Measurements from ENCODE around the gene ARID5B.

DNA sequence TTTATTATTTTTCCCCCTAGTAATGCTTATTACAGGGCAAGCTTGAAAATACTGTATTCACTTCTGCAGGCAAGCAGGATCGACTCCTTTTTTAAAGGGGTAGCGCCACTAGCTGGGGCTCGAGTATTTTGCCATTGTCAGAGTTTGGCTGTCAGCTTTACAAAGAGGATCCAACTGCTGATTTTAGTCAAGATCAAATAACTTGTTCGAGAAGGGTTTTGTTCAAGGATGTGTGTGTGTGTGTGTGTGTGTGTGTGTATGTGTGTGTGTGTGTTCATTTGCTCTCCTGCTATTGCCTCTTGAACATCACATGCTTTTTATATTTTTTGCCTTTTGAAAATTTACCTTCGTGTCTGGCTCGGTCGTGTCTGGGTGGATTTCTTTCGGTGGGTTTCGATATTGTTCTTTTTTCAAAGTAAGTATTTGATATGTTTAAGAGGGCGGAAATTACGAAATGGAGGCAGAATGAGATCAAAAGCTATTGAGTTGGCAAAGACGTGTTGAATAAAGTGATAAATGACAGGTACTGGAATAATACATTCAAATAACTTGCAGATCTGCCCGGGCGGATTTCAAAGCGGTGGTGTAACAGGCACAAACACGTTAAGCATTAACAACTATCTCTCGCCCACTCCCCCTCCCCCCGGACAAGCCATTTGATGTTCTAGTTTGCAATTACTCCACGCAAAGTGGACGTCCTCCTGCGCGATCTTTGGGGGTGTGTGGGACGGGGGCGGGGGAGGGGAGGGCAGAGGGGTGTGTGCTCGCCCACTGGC, 1.1 kb downstream of the ARID5B start:
- TF ChIP-seq CTCF (tag by site-specific recombination; IDR thresholded peaks at IDR 0.05) (no peak; the same call in 1 of the 2 replicates), ZNF174 (tag by site-specific recombination; IDR thresholded peaks at IDR 0.05) (no peak), ZNF221 (tag by site-specific recombination; IDR thresholded peaks at IDR 0.05; ENCODE audit: borderline replicate concordance) (no peak), KLF16 (tag by site-specific recombination; IDR thresholded peaks at IDR 0.05) (no peak)

All from HEK293 (cell line).